ENCODE results near the gene GCC2. TPM values are rescaled to one million over a fixed set of nuclear protein-coding genes. Genes with fewer than 3 reads are reported as not detected.
A peak's percentile ranks its signal among the peaks of the same experiment; 100 is the strongest.

Gene GCC2
- total and polyA plus RNA-seq, 2 of the 13 experiments (the other 11 are each of a cell fraction or from before 2014, with no cell fraction given) = 17.6 to 22.5 TPM

- no peak for TF ChIP-seq ZNF414 (CRISPR knock-in tag; IDR thresholded peaks at IDR 0.05)
- TF ChIP-seq ZSCAN31 (CRISPR knock-in tag; IDR thresholded peaks at IDR 0.05; ENCODE audit: low read depth) = 0 out of 2 replicates have a peak, but pooled peaks have one; percentile 68
- no peak for TF ChIP-seq ZNF234 (CRISPR knock-in tag; conservative IDR thresholded peaks at IDR 0.05)
- peak; percentile 21 for TF ChIP-seq RBM39 (IDR thresholded peaks at IDR 0.05; ENCODE audit: low read depth, low read length, poor library complexity, severe bottlenecking)
- TF ChIP-seq ZSCAN25 (CRISPR knock-in tag; IDR thresholded peaks at IDR 0.05) = no peak
- 0 out of 2 replicates have a peak, but pooled peaks have one; percentile 2 for TF ChIP-seq THAP11 (CRISPR knock-in tag; IDR thresholded peaks at IDR 0.05)
- TF ChIP-seq ZNF839 (CRISPR knock-in tag; IDR thresholded peaks at IDR 0.05; ENCODE audit: borderline replicate concordance) = 0 out of 2 replicates have a peak, but pooled peaks have one; percentile 21
- peak; percentile 31; the same call in 1 of the 2 replicates for TF ChIP-seq CENPBD1 (CRISPR knock-in tag; IDR thresholded peaks at IDR 0.05; ENCODE audit: borderline replicate concordance, low read depth)
- TF ChIP-seq ZNF17 (CRISPR knock-in tag; IDR thresholded peaks at IDR 0.05) = no peak
- 0 out of 4 replicates have a peak, but pooled peaks of 1 of the 2 experiments have one; percentile 9 for TF ChIP-seq HMGXB4 (CRISPR knock-in tag; IDR thresholded peaks at IDR 0.05; ENCODE audit: borderline replicate concordance in 1 of 2, low read depth in 1 of 2)
- no peak for TF ChIP-seq ARID4A (CRISPR knock-in tag; IDR thresholded peaks at IDR 0.05; ENCODE audit: borderline replicate concordance)
- TF ChIP-seq ETV5 (CRISPR knock-in tag; IDR thresholded peaks at IDR 0.05; ENCODE audit: borderline replicate concordance) = no peak
- TF ChIP-seq KLF6 (CRISPR knock-in tag; IDR thresholded peaks at IDR 0.05) = 0 out of 2 replicates have a peak, but pooled peaks have one; percentile 7
- no peak for TF ChIP-seq ZNF713 (CRISPR knock-in tag; IDR thresholded peaks at IDR 0.05)
- TF ChIP-seq HNRNPLL (IDR thresholded peaks at IDR 0.05; ENCODE audit: low read depth, low read length, poor library complexity, severe bottlenecking) = peak; percentile 37
- no peak for TF ChIP-seq ZNF235 (CRISPR knock-in tag; IDR thresholded peaks at IDR 0.05; ENCODE audit: borderline replicate concordance)
- 0 out of 2 replicates have a peak, but pooled peaks have one; percentile 3 for TF ChIP-seq ZNF501 (CRISPR knock-in tag; IDR thresholded peaks at IDR 0.05)
- TF ChIP-seq HNF4A (CRISPR knock-in tag; IDR thresholded peaks at IDR 0.05) = no peak
- 0 out of 2 replicates have a peak, but pooled peaks have one; percentile 9 for TF ChIP-seq FOXP1 (IDR thresholded peaks at IDR 0.05)
- TF ChIP-seq FOXP1 (CRISPR knock-in tag; IDR thresholded peaks at IDR 0.05) = no peak
- peak; percentile 12; the same call in 1 of the 2 replicates for TF ChIP-seq NCOR1 (IDR thresholded peaks at IDR 0.05; ENCODE audit: borderline replicate concordance, low read length)
- no peak for TF ChIP-seq ZBTB7A (CRISPR knock-in tag; IDR thresholded peaks at IDR 0.05)
- TF ChIP-seq ZC3H4 (CRISPR knock-in tag; IDR thresholded peaks at IDR 0.05; ENCODE audit: borderline replicate concordance) = no peak
Observed at GRCh38 chr2:108449410-108450130, 564 bp downstream of the GCC2 start (continued).
